ENCODE data around the gene CHRM3. TPM values are rescaled to one million over a fixed set of nuclear protein-coding genes. Genes with fewer than 3 reads are reported as not detected.

Gene CHRM3
- total and polyA plus RNA-seq, 2 experiments from 2014 or later, result 4.8 to 13.8 TPM

DNA sequence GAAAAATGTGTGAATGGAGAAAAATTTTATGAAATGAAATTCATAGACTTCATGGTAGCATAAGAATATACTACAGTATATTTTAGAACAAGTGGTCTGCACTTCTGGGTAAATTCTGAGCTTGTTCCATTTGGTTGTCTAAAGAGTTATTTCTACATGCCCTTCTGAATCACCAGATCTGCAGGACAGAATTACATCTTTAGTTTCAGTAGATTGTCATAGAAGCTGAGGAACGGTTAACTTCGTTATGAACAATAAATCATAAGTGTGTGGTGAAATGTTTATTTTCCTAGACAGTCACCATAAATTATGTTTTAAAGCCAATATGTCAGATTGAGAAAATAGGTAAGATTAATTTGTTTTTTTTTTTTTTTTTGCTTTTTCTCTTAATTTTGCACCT lies 30.9 kb downstream of the CHRM3 start (continued):
- TF ChIP-seq, protein P1, sequence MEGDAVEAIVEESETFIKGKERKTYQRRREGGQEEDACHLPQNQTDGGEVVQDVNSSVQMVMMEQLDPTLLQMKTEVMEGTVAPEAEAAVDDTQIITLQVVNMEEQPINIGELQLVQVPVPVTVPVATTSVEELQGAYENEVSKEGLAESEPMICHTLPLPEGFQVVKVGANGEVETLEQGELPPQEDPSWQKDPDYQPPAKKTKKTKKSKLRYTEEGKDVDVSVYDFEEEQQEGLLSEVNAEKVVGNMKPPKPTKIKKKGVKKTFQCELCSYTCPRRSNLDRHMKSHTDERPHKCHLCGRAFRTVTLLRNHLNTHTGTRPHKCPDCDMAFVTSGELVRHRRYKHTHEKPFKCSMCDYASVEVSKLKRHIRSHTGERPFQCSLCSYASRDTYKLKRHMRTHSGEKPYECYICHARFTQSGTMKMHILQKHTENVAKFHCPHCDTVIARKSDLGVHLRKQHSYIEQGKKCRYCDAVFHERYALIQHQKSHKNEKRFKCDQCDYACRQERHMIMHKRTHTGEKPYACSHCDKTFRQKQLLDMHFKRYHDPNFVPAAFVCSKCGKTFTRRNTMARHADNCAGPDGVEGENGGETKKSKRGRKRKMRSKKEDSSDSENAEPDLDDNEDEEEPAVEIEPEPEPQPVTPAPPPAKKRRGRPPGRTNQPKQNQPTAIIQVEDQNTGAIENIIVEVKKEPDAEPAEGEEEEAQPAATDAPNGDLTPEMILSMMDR (conservative IDR thresholded peaks at IDR 0.05; ENCODE audit: low read depth in 2 of 2), result no peak
- TF ChIP-seq STAT1 (IDR thresholded peaks at IDR 0.05; ENCODE audit: unreplicated experiment), result no peak
- TF ChIP-seq, protein P2, sequence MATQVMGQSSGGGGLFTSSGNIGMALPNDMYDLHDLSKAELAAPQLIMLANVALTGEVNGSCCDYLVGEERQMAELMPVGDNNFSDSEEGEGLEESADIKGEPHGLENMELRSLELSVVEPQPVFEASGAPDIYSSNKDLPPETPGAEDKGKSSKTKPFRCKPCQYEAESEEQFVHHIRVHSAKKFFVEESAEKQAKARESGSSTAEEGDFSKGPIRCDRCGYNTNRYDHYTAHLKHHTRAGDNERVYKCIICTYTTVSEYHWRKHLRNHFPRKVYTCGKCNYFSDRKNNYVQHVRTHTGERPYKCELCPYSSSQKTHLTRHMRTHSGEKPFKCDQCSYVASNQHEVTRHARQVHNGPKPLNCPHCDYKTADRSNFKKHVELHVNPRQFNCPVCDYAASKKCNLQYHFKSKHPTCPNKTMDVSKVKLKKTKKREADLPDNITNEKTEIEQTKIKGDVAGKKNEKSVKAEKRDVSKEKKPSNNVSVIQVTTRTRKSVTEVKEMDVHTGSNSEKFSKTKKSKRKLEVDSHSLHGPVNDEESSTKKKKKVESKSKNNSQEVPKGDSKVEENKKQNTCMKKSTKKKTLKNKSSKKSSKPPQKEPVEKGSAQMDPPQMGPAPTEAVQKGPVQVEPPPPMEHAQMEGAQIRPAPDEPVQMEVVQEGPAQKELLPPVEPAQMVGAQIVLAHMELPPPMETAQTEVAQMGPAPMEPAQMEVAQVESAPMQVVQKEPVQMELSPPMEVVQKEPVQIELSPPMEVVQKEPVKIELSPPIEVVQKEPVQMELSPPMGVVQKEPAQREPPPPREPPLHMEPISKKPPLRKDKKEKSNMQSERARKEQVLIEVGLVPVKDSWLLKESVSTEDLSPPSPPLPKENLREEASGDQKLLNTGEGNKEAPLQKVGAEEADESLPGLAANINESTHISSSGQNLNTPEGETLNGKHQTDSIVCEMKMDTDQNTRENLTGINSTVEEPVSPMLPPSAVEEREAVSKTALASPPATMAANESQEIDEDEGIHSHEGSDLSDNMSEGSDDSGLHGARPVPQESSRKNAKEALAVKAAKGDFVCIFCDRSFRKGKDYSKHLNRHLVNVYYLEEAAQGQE (IDR thresholded peaks at IDR 0.05; ENCODE audit: unreplicated experiment), result no peak

DNA sequence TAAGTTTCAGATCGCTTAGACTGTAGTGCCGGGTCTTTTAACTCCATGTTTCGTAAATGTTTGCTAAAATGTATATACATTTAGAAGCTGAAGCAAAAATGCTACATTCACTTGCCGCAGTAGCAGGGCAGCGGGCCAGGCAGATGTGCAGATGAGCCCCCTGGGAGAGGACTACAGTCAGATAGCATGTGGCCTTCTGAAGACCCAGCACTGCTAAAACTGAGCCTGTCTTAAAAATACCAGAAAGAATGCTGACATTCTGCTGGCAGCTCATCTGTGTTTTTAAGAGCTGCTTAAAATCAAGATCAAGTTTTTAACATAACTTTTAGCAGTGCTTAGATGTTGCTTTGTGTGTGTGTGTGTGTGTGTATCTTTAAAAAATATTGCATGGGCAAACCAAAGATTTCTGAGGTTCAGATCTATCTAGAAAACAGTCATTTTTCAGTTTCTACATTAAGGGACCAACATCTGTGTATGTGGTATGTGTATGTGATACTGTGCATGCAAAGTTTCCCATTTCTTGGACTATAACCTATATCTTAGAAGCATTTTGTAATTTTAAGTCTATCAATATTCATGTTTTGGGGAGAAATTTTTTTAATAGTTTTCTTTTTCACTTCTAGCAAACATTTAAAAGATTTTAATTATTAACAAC lies 31.7 kb downstream of the CHRM3 start:
- Mint-ChIP-seq H3K27ac (no peak overlapping the region), H3K4me1 (no peaks in the 10 kb centered on the region), H3K36me3 (ENCODE audit: low read depth) (no peaks in the 10 kb centered on the region), H3K9me3 (no peaks in the 10 kb centered on the region; the same call in 2 of the 3 replicates), H3K4me3 (no peak overlapping the region), H3K27me3 (ENCODE audit: insufficient read depth, low read depth, poor library complexity) (no peaks in the 10 kb centered on the region)
- Histone ChIP-seq H3K27ac (ENCODE audit: low read depth) (no peak overlapping the region), H3F3A (replicated peaks; ENCODE audit: low read depth) (no peaks in the 10 kb centered on the region), H3K9me2 (ENCODE audit: insufficient read depth) (no peaks in the 10 kb centered on the region), H3K4me2 (no peak overlapping the region), H3K4me1 (ENCODE audit: insufficient read depth) (no peaks in the 10 kb centered on the region), H3K4me3 (no peak overlapping the region), H3K79me2 (replicated peaks; ENCODE audit: insufficient read depth) (no peaks in the 10 kb centered on the region), H3K36me3 (ENCODE audit: insufficient read depth) (no peaks in the 10 kb centered on the region), H2AFZ (no peak overlapping the region), H3K27me3 (ENCODE audit: insufficient read depth) (no peaks in the 10 kb centered on the region), H4K20me1 (replicated peaks; ENCODE audit: insufficient read depth) (no peaks in the 10 kb centered on the region)
- DNase-seq (ENCODE audit: low spot score) (no peak), ATAC-seq (no peak)
- TF ChIP-seq STAT1 (IDR thresholded peaks at IDR 0.05; ENCODE audit: unreplicated experiment) (no peak), CREB1 (CRISPR knock-in tag; IDR thresholded peaks at IDR 0.05; ENCODE audit: low read depth) (no peak), EZH2 (IDR thresholded peaks at IDR 0.05; ENCODE audit: low read depth, unreplicated experiment) (no peak), POLR2AphosphoS5 (IDR thresholded peaks at IDR 0.05; ENCODE audit: low read depth) (no peak)
- TF ChIP-seq, protein P3, sequence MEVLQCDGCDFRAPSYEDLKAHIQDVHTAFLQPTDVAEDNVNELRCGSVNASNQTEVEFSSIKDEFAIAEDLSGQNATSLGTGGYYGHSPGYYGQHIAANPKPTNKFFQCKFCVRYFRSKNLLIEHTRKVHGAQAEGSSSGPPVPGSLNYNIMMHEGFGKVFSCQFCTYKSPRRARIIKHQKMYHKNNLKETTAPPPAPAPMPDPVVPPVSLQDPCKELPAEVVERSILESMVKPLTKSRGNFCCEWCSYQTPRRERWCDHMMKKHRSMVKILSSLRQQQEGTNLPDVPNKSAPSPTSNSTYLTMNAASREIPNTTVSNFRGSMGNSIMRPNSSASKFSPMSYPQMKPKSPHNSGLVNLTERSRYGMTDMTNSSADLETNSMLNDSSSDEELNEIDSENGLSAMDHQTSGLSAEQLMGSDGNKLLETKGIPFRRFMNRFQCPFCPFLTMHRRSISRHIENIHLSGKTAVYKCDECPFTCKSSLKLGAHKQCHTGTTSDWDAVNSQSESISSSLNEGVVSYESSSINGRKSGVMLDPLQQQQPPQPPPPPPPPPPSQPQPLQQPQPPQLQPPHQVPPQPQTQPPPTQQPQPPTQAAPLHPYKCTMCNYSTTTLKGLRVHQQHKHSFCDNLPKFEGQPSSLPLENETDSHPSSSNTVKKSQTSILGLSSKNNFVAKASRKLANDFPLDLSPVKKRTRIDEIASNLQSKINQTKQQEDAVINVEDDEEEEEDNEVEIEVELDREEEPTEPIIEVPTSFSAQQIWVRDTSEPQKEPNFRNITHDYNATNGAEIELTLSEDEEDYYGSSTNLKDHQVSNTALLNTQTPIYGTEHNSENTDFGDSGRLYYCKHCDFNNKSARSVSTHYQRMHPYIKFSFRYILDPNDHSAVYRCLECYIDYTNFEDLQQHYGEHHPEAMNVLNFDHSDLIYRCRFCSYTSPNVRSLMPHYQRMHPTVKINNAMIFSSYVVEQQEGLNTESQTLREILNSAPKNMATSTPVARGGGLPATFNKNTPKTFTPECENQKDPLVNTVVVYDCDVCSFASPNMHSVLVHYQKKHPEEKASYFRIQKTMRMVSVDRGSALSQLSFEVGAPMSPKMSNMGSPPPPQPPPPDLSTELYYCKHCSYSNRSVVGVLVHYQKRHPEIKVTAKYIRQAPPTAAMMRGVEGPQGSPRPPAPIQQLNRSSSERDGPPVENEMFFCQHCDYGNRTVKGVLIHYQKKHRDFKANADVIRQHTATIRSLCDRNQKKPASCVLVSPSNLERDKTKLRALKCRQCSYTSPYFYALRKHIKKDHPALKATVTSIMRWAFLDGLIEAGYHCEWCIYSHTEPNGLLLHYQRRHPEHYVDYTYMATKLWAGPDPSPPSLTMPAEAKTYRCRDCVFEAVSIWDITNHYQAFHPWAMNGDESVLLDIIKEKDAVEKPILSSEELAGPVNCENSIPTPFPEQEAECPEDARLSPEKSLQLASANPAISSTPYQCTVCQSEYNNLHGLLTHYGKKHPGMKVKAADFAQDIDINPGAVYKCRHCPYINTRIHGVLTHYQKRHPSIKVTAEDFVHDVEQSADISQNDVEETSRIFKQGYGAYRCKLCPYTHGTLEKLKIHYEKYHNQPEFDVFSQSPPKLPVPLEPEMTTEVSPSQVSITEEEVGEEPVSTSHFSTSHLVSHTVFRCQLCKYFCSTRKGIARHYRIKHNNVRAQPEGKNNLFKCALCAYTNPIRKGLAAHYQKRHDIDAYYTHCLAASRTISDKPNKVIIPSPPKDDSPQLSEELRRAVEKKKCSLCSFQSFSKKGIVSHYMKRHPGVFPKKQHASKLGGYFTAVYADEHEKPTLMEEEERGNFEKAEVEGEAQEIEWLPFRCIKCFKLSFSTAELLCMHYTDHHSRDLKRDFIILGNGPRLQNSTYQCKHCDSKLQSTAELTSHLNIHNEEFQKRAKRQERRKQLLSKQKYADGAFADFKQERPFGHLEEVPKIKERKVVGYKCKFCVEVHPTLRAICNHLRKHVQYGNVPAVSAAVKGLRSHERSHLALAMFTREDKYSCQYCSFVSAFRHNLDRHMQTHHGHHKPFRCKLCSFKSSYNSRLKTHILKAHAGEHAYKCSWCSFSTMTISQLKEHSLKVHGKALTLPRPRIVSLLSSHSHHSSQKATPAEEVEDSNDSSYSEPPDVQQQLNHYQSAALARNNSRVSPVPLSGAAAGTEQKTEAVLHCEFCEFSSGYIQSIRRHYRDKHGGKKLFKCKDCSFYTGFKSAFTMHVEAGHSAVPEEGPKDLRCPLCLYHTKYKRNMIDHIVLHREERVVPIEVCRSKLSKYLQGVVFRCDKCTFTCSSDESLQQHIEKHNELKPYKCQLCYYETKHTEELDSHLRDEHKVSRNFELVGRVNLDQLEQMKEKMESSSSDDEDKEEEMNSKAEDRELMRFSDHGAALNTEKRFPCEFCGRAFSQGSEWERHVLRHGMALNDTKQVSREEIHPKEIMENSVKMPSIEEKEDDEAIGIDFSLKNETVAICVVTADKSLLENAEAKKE (CRISPR knock-in tag; IDR thresholded peaks at IDR 0.05), result no peak
- TF ChIP-seq, protein P4, sequence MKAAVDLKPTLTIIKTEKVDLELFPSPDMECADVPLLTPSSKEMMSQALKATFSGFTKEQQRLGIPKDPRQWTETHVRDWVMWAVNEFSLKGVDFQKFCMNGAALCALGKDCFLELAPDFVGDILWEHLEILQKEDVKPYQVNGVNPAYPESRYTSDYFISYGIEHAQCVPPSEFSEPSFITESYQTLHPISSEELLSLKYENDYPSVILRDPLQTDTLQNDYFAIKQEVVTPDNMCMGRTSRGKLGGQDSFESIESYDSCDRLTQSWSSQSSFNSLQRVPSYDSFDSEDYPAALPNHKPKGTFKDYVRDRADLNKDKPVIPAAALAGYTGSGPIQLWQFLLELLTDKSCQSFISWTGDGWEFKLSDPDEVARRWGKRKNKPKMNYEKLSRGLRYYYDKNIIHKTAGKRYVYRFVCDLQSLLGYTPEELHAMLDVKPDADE (IDR thresholded peaks at IDR 0.05), result no peak

Data from GM23338 (cell line).